ENCODE data around the gene GTPBP6.
"Not testable (repeated sequence)": the region's sequence is repeated elsewhere in the genome, so short reads cannot be mapped to it uniquely, and the experiment has no call there.

Gene GTPBP6

DNA sequence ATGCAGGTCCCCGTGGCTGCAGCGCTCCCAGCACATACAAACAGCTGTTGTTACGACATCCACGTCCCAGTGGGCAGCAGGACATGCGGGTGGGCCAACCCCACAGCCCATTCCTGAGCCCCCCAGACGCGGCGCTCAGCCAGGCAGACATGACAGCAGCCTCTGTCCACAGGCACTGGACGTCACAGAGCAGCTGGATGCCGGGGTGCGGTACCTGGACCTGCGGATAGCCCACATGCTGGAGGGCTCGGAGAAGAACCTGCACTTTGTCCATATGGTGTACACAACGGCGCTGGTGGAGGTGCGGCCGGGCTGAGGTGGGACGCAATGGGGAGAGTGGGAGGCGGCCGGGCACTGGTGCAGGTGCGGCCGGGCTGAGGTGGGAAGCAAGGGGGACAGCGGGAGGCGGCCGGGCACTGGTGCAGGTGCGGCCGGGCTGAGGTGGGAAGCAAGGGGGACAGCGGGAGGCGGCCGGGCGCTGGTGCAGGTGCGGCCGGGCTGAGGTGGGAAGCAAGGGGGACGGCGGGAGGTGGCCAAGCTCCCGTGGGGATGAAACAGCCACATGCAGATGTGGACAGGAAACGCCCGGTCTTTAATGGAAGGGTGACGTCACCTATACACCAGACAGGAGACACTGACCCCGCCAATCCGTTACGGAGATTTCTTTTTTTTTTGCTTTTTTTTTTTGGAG lies 28.0 kb downstream of the GTPBP6 start:
- no peak for DNase-seq

DNA sequence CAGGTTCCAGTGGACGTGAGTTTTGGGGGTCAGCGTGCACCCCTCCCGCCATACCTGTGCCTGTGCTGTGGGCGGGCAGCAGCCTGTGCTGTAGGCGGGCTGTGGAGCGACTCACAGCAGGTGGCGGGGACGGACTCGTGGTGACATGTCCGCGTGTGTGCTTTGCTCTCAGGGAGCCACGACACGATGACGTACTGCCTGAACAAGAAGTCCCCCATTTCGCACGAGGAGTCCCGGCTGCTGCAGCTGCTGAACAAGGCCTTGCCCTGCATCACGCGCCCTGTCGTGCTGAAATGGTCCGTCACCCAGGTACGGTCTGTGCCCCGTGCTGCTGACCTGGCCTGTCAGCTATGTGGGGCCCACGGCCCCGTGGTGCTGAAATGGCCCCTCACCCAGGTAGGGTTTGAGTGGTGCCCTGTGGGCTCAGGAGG lies 30.0 kb downstream of the GTPBP6 start:
- DNase-seq = no peak

DNA sequence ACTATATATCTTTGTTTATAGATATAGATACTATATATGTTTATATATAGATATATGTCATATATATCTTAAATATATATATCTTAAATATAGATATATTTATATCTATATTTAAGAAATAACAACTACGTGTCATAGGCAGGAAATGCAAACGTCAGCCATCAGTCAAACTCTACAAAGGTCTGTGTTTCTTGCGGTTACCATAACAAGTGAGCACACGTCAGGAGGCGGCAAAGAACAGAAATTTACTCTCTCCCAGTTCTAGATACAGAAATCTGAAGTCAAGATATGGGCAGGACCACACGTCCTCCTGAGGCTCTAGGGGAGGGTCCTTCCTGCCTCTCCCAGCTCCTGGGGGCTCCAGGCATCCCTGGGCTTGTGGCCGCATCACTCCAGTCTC lies 30.9 kb downstream of the GTPBP6 start:
- DNase-seq = no peak

DNA sequence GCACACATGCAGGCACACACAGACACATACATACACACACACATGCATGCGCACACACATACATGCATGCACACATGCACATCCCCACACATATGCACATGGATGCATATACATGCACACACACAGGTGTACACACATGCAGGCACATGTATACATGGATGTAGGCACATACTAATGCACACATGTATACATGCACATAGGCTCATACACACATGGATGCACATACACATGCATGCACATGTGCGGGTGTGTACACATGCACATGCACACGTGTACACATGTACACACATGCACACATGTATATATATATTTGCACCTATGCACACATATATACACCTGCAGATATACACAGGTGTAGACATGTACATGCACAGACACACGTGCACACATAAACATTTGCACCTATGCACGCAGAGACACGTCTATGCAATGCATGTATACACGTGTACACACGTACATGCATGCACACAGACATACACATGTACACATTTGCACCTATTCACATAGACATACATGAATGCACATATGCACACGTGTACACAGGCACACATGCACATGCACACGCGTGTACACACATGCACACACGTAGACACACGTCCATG lies 33.4 kb downstream of the GTPBP6 start:
- no peak for DNase-seq

DNA sequence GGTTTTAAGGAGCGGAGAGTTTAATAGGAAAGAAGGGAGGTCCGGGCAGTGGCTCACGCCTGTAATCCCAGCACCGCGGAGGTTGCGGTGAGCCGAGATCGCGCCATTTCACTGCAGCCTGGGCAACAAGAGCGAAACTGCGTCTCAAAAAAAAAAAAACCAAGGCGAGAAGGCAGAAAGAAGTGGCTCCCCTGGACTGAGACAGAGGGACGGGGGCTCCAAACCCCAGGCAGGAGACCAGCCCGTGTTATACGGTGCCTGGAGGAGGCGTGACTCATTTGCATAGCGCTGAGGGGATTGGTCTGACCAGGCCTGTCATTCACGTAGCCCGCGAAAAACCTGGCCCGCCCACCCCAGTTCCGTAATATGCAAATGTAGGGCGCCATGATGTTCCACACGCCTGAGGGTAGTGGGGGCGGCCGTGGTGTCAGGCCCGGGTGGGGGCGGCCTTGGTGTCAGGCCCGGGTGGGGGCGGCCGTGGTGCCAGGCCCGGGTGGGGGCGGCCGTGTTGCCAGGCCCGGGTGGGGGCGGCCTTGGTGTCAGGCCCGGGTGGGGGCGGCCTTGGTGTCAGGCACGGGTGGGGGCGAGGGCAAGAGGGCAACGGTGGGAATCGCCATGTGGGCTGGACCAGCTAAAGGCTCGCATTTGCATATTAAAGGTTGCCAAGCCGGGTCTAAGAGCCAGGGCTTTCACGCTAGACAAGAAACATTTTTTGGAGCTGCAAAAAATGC lies 35.3 kb downstream of the GTPBP6 start:
- DNase-seq = peak; percentile 91 to 92

DNA sequence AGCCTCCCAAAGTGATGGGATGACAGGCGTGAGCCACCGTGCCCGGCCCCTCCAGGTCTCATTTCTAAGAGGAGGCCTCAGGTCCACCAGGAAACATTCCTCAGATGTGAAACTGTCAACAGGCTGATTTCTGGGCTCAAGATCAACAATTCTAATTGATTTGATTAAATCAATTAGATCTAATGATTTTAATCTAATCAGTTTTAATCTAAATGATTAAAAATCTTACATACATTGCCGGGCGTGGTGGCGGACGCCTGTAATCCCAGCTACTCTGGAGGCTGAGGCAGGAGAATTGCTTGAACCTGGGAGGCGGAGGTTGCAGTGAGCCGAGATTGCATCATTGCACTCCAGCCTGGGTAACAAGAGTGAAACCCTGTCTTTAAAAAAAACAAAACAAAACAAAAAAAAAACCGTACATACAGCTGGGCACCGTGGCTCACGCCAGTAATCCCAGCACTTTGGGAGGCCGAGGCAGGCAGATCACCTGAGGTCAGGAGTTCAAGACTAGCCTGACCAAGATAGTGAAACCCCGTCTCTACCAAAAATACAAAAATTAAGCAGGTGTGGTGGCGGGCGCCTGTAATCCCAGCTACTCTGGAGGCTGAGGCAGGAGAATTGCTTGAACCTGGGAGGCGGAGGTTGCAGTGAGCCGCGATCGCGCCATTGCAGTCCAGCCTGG lies 36.5 kb downstream of the GTPBP6 start:
- DNase-seq = not testable (repeated sequence)

DNA sequence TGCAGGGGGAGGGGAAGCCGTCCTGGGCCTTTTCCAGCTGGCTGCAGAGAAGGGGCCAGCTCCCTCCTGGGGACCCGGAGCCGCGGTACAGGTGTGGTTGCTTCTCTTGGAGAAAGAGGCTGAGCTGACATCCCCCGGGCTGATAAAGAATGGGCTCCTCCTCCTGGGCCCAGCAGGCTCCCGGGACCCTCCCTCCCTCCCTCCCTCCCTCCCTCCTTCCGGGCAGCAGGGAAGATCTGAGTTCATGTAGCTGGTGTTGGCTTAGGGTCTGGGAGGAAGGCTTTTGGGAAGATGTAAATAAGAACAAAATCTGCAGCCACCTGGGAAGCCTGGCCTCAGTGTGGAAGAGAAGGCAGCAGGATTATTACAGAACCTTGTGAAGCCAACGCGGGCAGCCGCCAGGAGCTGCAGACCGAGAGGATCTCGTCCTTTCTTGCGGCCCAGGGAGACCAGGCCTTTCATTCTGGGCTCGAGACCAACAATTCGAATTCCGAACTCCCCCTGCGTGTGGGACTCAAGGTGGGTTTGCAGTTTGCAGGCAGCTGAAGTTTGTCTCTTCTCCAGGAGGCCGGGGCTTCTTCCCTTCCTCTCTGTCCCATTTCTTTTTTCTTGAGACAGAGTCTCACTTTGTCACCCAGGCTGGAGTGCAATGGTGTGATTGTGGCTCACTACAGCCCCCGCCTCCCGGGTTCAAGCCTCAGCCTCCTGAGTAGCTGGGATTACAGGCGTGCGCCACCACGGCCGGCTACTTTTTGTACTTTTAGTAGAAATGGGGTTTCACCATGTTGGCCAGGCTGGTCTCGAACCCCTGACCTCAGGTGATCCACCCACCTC lies 37.2 kb downstream of the GTPBP6 start, which contains the start of gene PLCXD1:
Gene PLCXD1, plus strand, starts transcription at position 216 of the 834 bp plus-strand sequence. CDS start 2,807 bp downstream, outside the sequence.
- DNase-seq = no peak

DNA sequence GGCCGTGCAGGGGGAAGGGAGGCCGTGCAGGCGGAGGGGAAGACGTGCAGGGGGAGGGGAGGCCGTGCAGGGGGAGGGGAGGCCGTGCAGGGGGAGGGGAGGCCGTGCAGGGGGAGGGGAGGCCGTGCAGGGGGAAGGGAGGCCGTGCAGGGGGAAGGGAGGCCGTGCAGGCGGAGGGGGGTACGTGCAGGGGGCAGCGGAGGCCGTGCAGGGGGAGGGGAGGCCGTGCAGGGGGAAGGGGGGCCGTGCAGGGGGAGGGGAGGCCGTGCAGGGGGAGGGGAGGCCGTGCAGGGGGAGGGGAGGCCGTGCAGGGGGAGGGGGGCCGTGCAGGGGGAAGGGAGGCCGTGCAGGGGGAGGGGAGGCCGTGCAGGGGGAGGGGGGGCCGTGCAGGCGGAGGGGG lies 37.9 kb downstream of the GTPBP6 start:
- DNase-seq = not testable (repeated sequence)

DNA sequence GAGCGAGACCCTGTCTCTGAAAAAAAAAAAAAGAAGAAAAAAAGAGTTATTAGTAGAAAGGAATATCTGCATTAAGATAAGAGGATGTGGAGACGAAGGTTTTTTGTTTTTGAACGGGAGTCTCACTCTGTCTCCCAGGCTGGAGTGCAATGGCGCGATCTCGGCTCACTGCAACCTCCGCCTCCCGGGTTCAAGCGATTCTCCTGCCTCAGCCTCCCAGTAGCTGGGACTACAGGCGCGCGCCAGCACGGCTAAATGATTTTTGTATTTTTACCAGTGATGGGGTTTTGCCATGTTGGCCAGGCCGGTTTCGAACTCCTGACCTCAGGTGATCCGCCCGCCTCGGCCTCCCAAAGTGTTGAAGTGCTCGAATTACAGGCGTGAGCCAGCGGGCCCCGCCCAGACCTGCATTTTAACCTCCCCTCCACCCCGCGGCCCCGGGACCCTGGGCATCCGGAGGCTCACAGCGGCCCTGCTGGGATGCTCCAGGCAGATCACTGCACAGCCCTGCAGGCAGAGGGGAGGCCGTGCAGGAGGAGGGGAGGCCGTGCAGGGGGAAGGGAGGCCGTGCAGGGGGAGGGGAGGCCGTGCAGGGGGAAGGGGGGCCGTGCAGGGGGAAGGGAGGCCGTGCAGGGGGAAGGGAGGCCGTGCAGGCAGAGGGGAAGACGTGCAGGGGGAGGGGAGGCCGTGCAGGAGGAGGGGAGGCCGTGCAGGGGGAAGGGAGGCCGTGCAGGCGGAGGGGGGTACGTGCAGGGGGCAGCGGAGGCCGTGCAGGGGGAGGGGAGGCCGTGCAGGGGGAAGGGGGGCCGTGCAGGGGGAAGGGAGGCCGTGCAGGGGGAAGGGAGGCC lies 38.6 kb downstream of the GTPBP6 start:
- not testable (repeated sequence) for DNase-seq

DNA sequence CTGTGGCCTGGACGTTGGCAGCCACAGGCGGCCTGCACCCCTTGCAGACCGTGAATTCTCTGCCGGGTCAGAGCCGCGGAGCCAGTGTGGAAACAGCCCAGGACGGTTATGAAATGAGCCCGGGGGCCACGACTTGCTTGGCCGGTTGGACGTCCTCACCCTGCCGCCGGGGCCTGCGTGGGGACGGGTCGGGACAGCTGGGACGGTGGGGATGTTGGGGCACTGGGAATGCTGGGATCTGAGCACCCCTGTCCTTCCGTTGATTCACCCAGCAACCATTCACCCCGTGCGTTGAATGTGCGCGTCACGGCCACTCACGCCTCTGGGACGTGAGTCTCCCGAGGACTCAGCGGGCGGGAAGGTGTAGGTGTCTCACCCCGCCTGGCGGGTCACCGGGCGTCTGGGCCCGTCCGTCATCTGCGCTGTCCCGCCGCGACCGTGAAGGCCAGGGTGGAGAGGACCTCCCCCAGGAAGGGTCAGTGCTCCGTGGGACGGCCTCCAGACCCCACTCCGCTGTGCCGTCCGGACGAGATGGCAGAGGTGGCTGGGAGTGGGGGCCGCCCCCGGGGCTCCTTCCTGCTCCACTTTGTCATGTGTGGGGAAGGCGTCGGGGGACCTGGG lies 41.9 kb downstream of the GTPBP6 start:
- peak in 1 of 2 experiments; percentile 45 for DNase-seq

DNA sequence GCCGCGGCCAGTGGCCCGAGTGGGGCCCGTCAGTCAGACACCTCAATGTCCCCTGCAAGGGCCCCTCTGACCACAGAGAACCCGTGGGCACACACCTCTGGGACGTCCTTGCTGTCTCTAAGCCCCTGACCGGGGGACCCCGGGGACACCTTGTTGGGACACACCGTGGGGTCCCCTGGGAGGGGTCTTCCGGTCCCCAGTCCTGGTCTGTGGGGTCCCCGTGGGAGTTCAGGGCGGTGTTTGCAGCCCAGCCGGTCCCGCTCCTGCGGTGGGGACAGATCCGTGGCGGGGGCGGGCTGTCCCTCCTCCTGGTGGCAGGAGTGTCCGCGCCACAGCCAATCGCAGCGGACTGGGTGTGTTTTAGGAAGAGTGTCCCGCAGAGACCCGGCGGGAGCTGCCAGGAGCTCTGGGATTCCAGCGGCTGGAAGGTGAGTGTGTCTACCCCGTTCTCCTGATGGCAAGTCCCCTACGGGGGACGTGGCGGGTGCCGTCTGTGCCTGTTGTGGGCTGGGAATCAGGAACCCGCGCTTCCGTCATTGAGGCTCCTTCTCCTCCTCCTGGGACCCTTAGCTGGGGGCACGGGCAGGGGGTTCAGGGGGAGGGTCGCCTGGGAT lies 42.5 kb downstream of the GTPBP6 start:
- DNase-seq = peak; percentile 65 to 68

DNA sequence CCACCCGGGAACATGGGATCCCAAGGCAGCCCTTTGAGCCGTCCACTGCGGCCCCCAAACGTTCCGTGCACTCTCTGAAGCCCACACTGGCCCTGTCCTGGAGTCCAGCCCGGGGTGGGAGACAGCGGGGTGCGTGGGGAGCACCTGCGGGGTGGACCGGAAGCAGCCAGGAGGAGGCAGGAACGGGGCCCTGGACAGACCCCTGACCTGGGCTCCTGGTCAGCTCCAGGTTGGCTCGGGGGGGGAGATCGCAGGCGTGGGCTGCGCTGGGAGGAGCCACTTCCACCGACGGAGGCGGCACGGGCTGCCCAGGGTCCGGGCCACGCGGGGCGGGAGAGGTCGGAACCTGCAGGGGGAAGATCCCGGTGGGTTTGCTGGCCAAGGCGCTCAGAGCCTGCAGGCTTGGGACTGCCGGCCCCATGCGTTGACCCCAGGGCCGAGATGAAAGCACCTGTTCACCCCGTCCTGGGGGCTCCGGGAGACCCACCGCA lies 43.1 kb downstream of the GTPBP6 start:
- DNase-seq = no peak

DNA sequence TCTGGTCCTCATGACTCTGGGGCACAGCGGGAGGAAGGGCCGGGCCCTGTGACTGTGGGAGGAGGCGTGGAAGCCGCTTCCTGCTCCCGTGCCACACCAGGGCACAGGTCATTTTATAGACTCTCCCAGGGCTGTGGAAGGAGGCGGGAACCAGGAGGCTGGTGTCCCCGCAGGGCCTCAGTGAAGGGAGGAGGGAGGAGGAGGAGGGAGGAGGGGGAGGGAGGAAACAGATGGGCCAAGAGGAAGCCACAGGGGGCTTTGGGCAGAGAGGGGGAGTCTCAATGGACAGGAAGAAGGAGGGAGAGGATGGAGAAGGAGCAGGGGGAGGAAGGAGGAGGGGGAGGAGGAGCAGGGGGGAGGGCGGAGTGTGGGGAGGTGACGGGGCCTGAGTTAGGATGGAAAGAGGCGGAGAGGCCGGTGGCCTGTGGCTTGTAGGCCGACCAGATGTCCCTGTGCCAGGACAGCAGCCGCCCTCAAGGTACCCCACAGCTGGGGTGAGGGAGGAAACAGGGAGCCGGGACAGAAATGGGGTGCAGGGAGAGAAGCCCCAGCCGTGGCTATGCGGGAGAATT lies 43.6 kb downstream of the GTPBP6 start:
- DNase-seq = no peak

DNA sequence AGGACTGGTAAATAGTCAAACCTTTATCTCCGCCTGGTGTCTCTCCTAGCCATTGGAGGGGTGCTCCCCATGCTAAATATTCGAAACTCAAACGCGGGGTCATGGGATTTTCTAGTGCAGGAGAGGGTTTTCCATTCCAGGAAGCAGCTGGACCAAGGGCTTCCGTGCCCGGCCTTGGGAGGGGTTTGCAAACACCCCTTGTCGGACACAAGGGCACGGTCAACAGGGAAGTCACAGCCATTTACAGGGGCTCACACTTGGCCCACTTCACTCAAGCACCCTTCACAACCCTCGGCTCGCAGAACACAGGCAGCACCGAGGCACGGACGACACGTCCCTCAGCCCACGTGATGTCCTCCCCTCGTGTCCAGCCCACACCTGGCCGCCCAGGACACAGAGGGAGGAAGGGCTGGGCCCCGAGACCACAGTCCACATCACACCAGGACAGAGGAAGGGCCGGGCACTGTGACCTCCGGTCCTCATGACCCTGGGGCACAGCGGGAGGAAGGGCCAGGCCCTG lies 47.7 kb downstream of the GTPBP6 start:
- DNase-seq = no peak

DNA sequence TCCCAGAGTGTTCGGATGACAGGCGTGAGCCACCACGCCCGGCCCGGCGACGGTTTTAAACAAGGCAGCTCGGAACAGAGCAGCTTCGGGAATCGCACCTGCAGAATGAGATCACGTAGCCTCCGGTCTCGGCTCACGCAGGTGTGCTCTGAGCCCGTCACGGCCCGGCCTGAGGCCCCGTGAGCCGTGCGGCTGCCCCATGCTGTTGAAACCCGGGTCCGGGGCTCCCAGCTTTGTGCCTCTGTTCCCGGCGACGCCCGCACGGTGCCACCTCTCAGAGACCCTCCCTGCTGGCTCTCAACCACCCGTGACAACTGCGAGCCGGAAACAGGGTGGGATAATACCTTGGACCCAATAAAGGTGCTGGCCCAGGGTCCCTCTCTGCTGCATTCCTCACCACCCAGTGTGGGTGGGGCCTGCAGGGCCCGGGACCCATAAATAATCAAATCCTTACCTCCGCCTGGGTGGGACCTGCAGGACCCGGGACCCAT lies 50.8 kb downstream of the GTPBP6 start:
- no peak for DNase-seq

DNA sequence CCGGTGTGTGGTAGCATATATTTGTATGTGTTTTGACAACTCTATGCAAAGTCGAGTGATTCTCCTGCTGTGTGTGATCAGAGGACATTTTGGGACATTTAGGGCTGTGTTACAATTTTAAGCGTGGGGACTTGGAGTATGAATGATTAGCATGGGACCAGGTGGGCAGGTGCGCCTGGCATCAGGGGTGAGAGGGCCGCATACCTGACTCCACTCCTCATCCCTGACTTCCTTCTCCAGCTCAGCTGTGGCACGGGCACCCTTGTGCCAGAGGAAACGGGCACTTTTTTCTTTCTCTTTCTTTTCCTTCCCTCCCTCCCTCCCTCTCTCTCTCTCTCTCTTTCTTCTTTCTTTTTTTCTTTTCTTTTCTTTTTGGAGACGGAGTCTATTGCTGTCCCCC lies 53.1 kb downstream of the GTPBP6 start:
- DNase-seq = no peak

DNA sequence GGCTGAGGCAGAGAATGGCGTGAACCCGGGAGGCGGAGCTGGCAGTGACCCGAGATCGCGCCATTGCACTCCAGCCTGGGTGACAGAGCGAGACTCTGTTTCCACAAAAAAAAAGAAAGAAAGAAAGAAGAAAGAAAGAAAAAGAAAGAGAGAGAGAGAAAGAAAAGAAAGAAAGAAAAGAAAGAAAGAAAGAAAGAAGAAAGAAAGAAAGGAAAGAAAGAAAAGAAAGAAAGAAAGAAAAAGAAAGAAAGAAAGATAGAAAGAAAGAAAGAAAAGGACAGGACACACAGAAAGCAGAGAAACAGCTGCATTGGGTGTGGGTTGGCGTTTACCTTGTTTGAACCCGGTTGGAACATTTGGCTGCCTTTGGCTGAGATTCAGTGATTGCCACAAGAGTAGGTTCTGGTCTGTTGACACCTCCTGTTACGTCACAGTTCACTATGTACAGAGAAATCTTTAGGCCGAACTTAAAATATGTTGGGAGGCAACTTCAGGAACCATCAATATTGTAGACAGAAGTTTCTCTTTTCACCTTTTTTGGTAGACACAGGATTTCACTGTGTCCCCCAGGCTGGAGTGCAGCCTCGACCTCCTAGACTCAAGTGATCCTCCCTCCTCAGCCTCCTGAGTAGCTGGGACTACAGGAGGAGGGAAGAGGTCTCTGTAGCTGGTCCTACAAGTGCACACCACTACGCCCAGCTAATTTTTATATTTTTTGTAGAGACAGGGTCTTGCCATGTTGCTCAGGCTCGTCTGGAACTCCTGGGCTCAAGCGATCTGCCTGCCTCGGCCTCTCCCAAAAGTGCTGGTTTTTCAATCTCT lies 53.8 kb downstream of the GTPBP6 start:
- DNase-seq = no peak

DNA sequence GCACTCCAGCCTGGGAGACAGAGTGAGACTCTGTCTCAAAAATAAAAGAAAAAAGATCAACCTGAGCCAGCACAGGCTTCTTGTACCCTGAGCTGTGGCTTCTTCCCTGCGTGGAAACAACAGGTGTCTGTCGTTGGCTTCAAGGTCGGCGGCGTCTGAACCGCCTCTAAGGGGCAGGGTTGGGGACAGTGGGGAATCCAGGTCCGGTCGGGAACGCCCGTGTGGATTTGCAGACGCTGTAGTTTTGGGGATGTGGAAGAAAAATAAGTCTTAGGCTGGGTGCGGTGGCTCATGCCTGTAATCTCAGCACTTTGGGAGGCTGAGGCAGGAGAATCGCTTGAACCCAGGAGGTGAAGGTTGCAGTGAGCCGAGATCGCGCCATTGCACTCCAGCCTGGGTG lies 54.6 kb downstream of the GTPBP6 start:
- not testable (repeated sequence) for DNase-seq

Data from activated T-cell treated with anti-CD3 and anti-CD28 coated beads, Interleukin-2, amount 50 U/mL, for 48 hours (primary cell).